H9 (cell line): ENCODE data around the gene COQ10B. TPM values are rescaled to one million over a fixed set of nuclear protein-coding genes. Genes with fewer than 3 reads are reported as not detected.

ENCODE experiments used
- DNase-seq: peaks from one replicate; pipeline ENCODE4 v3.0.0-alpha.2; 2017
- H2AFZ ChIP-seq: one replicate; pipeline ENCODE4 v1.6.1; 2013; ENCODE audit warnings: mild to moderate bottlenecking, low read length, control low read depth, moderate library complexity
- H2AK5ac ChIP-seq: 2 replicates; pipeline ENCODE4 v1.6.1; 2013; ENCODE audit warnings: low read length, control low read depth, mixed read lengths; ENCODE audit not compliant: insufficient read length
- H2BK120ac ChIP-seq: one replicate; pipeline ENCODE4 v1.6.1; 2013; ENCODE audit warnings: low read depth, mild to moderate bottlenecking, low read length, control low read depth, inconsistent platforms; ENCODE audit not compliant: poor library complexity, severe bottlenecking
- H2BK12ac ChIP-seq: 2 replicates; pipeline ENCODE4 v1.6.1; 2013; ENCODE audit warnings: low read length, control low read depth, mixed read lengths, low read depth; ENCODE audit not compliant: insufficient read length
- H2BK15ac ChIP-seq: 2 replicates; pipeline ENCODE4 v1.6.1; 2013; ENCODE audit warnings: low read depth, low read length, control low read depth
- H2BK20ac ChIP-seq: one replicate; pipeline ENCODE4 v1.6.1; 2013; ENCODE audit warnings: low read depth, mild to moderate bottlenecking, low read length, control low read depth, inconsistent platforms; ENCODE audit not compliant: poor library complexity, severe bottlenecking
- H2BK5ac ChIP-seq: 2 replicates; pipeline ENCODE4 v1.6.1; 2013; ENCODE audit warnings: low read length, control low read depth, mixed read lengths; ENCODE audit not compliant: insufficient read length
- H3K14ac ChIP-seq: 2 replicates; pipeline ENCODE4 v1.6.1; 2013; ENCODE audit warnings: low read length, control low read depth; ENCODE audit not compliant: insufficient read depth
- H3K18ac ChIP-seq: 2 replicates; pipeline ENCODE4 v1.6.1; 2013; ENCODE audit warnings: low read depth, mild to moderate bottlenecking, mixed read lengths, low read length, control low read depth; ENCODE audit not compliant: insufficient read length
- H3K23ac ChIP-seq: 2 replicates; pipeline ENCODE4 v1.6.1; 2013; ENCODE audit warnings: low read length, control low read depth, mixed read lengths, low read depth; ENCODE audit not compliant: insufficient read length
- H3K23me2 ChIP-seq: 2 replicates; pipeline ENCODE4 v1.6.1; 2013; ENCODE audit warnings: low read depth, mild to moderate bottlenecking, mixed read lengths, low read length, control low read depth; ENCODE audit not compliant: insufficient read length, poor library complexity, severe bottlenecking
- H3K27ac ChIP-seq: 2 replicates; pipeline ENCODE4 v1.5.1; 2013; ENCODE audit warnings: low read length, control low read depth, mixed read lengths, low read depth; ENCODE audit not compliant: insufficient read length
- H3K27me3 ChIP-seq: 2 replicates; pipeline ENCODE4 v1.6.1; 2013; ENCODE audit warnings: low read length, control low read depth, inconsistent platforms; ENCODE audit not compliant: insufficient read depth
- H3K4ac ChIP-seq: 2 replicates; pipeline ENCODE4 v1.6.1; 2013; ENCODE audit warnings: low read depth, mild to moderate bottlenecking, control low read depth, inconsistent platforms, low read length, moderate library complexity
- H3K4me1 ChIP-seq: 2 replicates; pipeline ENCODE4 v1.6.1; 2013; ENCODE audit warnings: low read length, control low read depth, inconsistent platforms; ENCODE audit not compliant: insufficient read depth
- H3K4me2 ChIP-seq: 2 replicates; pipeline ENCODE4 v1.6.1; 2013; ENCODE audit warnings: low read length, control low read depth, mixed read lengths; ENCODE audit not compliant: insufficient read length, insufficient read depth
- H3K56ac ChIP-seq: 2 replicates; pipeline ENCODE4 v1.6.1; 2013; ENCODE audit warnings: low read depth, mild to moderate bottlenecking, mixed read lengths, low read length, control low read depth; ENCODE audit not compliant: insufficient read length
- H3K79me1 ChIP-seq: 2 replicates; pipeline ENCODE4 v1.6.1; 2013; ENCODE audit warnings: low read depth, mild to moderate bottlenecking, moderate library complexity, low read length, control low read depth, inconsistent platforms; ENCODE audit not compliant: insufficient read depth, poor library complexity, severe bottlenecking
- H3K79me2 ChIP-seq: 2 replicates; pipeline ENCODE4 v1.6.1; 2013; ENCODE audit warnings: low read length, control low read depth, inconsistent platforms; ENCODE audit not compliant: insufficient read depth
- H3K9ac ChIP-seq: 2 replicates; pipeline ENCODE4 v1.6.1; 2013; ENCODE audit warnings: low read length, control low read depth, mixed read lengths; ENCODE audit not compliant: insufficient read length; ENCODE audit errors: extremely low read depth
- H3K9me3 ChIP-seq: one replicate; pipeline ENCODE4 v1.6.1; 2013; ENCODE audit warnings: low read depth, low read length, inconsistent platforms; ENCODE audit not compliant: control insufficient read depth
- H3T11ph ChIP-seq: one replicate; pipeline ENCODE4 v1.6.1; 2013; ENCODE audit warnings: mild to moderate bottlenecking, low read length, control low read depth, inconsistent platforms
- H4K20me1 ChIP-seq: one replicate; pipeline ENCODE4 v1.6.1; 2013; ENCODE audit not compliant: control insufficient read depth, insufficient read length, insufficient read depth
- H4K5ac ChIP-seq: 2 replicates; pipeline ENCODE4 v1.6.1; 2013; ENCODE audit warnings: low read depth, mild to moderate bottlenecking, mixed read lengths, low read length, control low read depth; ENCODE audit not compliant: insufficient read length
- H4K8ac ChIP-seq: replicated peaks from 2 replicates; pipeline ENCODE4 v1.6.1; 2013; ENCODE audit warnings: low read length, control low read depth, mixed read lengths, low read depth; ENCODE audit not compliant: insufficient read length
- H4K91ac ChIP-seq: 2 replicates; pipeline ENCODE4 v1.6.1; 2013; ENCODE audit warnings: low read depth, mild to moderate bottlenecking, moderate library complexity, mixed read lengths, low read length, control low read depth; ENCODE audit not compliant: insufficient read length
- H3K27ac Mint-ChIP-seq, 3 experiments: 2 replicates in 2 of 3; 3 replicates in 1 of 3; pipeline ENCODE4 v1.8.0; 2020 to 2021; ENCODE audit warnings: mixed read lengths in 3 of 3, mild to moderate bottlenecking in 1 of 3, moderate library complexity in 1 of 3
- H3K27me3 Mint-ChIP-seq: 2 replicates; pipeline ENCODE4 v1.8.0; 2021; ENCODE audit warnings: low read depth, mild to moderate bottlenecking, moderate library complexity, mixed read lengths
- H3K36me3 Mint-ChIP-seq, 3 experiments: 2 replicates in 2 of 3; 3 replicates in 1 of 3; pipeline ENCODE4 v1.8.0; 2020 to 2021; ENCODE audit warnings: low read depth in 3 of 3, mixed read lengths in 3 of 3; ENCODE audit not compliant: insufficient read depth in 1 of 3
- H3K4me1 Mint-ChIP-seq, 2 experiments: 2 replicates each; pipeline ENCODE4 v1.8.0; 2020; ENCODE audit warnings: mixed read lengths in 2 of 2
- H3K4me3 Mint-ChIP-seq, 2 experiments: 2 replicates in 1 of 2; 3 replicates in 1 of 2; pipeline ENCODE4 v1.8.0; 2020 to 2021; ENCODE audit warnings: mild to moderate bottlenecking in 2 of 2, mixed read lengths in 2 of 2, moderate library complexity in 1 of 2
- H3K9me3 Mint-ChIP-seq, 2 experiments: 2 replicates in 1 of 2; 3 replicates in 1 of 2; pipeline ENCODE4 v1.8.0; 2020; ENCODE audit warnings: mild to moderate bottlenecking in 2 of 2, mixed read lengths in 2 of 2, moderate library complexity in 1 of 2
- WGBS: extraction: QIAGEN DNeasy Blood & Tissue Kit; methylation state at CpG from one replicate; pipeline ENCODE4 v1.1.7; 2013; ENCODE audit warnings: missing lambda C conversion rate, low lambda C conversion rate, mixed read lengths; ENCODE audit not compliant: insufficient read length; ENCODE audit errors: extremely low coverage; 5-methylcytosine and 5-hydroxymethylcytosine counted together
- total RNA-seq: library from RNA; stranded (reverse); gene quantifications from 2 replicates; pipeline ENCODE4 v1.2.1, GENCODE V29; 2021
- TF ChIP-seq, protein P1 (sequence below): fragments of 200-600 bp; sonication (generic); conservative IDR thresholded peaks from 3 replicates; pipeline ENCODE4 v1.8.0; 2021; ENCODE audit warnings: antibody characterized with exemption, mild to moderate bottlenecking

The COQ10B gene
- total RNA-seq, 1 experiment from 2014 or later, result 16.2 TPM

DNA sequence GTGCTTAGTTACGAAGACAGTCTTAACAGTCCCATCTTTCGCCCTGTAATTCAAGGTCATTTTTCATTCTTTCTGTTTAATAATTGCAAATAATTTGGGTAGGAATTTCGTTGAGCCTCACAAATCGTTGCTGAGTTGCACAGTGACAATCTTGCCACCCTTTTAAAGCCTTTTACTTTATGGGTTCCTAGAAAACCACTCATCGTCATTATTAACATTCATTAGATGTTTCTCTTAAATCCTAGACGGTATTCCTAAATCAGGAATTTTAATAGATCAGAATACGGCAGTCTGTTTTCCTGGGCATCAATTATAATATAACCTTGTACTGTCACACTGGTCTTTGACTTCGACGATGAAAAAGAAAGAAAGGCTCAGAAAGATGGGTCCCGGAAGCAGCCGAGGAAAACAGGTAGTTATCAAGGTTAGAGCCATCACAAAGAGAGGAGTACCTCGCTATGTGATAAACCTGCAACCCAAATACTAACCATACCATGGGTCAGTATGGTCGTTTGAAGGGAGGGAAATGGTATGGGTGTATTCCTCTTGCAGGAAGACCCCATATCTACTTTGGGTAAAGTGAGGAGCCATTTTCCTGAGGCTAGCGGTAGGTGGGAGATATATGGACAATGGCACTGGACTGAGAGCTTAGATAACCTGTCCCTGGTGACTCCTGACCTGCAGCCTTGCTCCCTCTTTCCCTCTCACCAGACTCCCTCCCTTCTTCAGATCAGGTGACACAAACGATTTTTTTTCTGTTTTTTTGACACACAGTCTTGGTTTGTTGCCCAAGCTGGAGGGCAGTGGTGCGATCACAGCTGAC, 17.5 kb upstream of the COQ10B start:
- Histone ChIP-seq H4K5ac (no peak overlapping the region), H3K27ac (no peak overlapping the region), H2AFZ (no peak overlapping the region), H2BK120ac (no peak overlapping the region), H4K8ac (no peak overlapping the region), H3K14ac (no peak overlapping the region), H3K27me3 (no peaks in the 10 kb centered on the region), H3K23me2 (peaks cover 6% of the 10 kb centered on the region), H2BK5ac (no peak overlapping the region), H4K20me1 (no peaks in the 10 kb centered on the region), H3K9me3 (no peaks in the 10 kb centered on the region), H3K56ac (no peak overlapping the region), H2BK20ac (no peak overlapping the region), H2AK5ac (no peak overlapping the region), H3K23ac (no peak overlapping the region), H3K79me1 (no peaks in the 10 kb centered on the region), H3K4me1 (no peaks in the 10 kb centered on the region), H3K18ac (peak overlapping the region; percentile 41), H3K9ac (peak overlapping the region; percentile 92), H3T11ph (no peak overlapping the region), H3K4me2 (peak overlapping the region; percentile 84), H2BK12ac (no peak overlapping the region), H2BK15ac (no peak overlapping the region), H3K4ac (no peak overlapping the region), H4K91ac (no peak overlapping the region), H3K79me2 (peaks cover 38% of the 10 kb centered on the region)
- Mint-ChIP-seq H3K4me3 (peak overlapping the region; percentile 93 to 99), H3K4me1 (peaks cover 26 to 27% of the 10 kb centered on the region in 2 experiments), H3K27ac (peak overlapping the region; percentile 99 to 100 (median 100); a peak in 5 of 7 replicates), H3K27me3 (no peaks in the 10 kb centered on the region), H3K36me3 (peaks cover 3 to 13% (median 11%) of the 10 kb centered on the region in 3 experiments; a peak in 3 of 7 replicates), H3K9me3 (no peaks in the 10 kb centered on the region)
- TF ChIP-seq, protein P1, sequence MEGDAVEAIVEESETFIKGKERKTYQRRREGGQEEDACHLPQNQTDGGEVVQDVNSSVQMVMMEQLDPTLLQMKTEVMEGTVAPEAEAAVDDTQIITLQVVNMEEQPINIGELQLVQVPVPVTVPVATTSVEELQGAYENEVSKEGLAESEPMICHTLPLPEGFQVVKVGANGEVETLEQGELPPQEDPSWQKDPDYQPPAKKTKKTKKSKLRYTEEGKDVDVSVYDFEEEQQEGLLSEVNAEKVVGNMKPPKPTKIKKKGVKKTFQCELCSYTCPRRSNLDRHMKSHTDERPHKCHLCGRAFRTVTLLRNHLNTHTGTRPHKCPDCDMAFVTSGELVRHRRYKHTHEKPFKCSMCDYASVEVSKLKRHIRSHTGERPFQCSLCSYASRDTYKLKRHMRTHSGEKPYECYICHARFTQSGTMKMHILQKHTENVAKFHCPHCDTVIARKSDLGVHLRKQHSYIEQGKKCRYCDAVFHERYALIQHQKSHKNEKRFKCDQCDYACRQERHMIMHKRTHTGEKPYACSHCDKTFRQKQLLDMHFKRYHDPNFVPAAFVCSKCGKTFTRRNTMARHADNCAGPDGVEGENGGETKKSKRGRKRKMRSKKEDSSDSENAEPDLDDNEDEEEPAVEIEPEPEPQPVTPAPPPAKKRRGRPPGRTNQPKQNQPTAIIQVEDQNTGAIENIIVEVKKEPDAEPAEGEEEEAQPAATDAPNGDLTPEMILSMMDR, result no peak
- no CpG with 5 or more reads among the region's 16 CpGs for whole genome bisulfite sequencing
- DNase-seq, result no peak
